GM12892 (cell line): ENCODE data around the gene SUPT20H.

Experiments
- POLR2A ChIP-seq: IDR thresholded peaks from 2 replicates; pipeline ENCODE4 v1.6.1; 2011; ENCODE audit warnings: low read depth, low read length, control low read depth
- TAF1 ChIP-seq: IDR thresholded peaks from 2 replicates; pipeline ENCODE4 v1.6.1; 2011; ENCODE audit warnings: low read depth, mild to moderate bottlenecking, control low read depth, low read length, borderline replicate concordance

DNA sequence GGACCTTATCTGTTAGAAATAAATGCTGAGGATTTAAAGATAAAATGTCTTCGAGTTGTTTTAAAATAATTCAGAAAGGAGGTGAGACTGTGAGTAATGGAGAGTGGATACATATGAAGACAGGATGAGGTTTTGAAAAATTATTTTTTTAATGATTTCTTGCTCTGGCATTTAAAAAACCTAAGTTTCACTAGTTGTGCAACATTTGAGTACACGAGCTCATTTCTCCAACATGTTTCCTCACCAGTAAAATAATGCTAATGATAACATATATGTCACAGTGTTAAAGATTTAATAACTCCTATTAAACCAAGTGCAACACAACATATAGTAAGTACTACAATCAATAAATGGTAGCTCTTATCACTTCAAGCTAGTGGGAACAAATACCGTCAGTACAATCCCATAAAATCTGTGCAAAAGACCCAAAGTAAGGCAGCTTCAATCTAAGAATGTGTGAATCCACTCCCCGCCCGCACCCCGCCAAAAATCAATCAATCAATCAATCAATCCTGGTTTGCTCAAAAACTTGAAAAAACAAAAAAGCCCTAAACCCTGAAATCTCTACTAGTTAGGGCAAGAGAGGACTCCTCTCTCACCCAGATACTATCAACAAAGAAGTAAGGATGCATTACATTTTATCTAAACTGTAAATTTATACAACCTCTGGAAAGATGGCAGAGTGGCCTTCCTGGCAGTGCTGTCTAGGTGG is 61.6 kb downstream of the SUPT20H start:
- TF ChIP-seq POLR2A (no peak), TAF1 (no peak)
